Liver (tissue), 9 donors: ENCODE data around the gene TMEM108. TPM values are rescaled to one million over a fixed set of nuclear protein-coding genes. Genes with fewer than 3 reads are reported as not detected.

ENCODE experiments used
- DNase-seq: peaks from one replicate; pipeline ENCODE4 v3.0.0-alpha.2; 2017; ENCODE audit warnings: low spot score
- H3K27ac ChIP-seq, 2 donors: one replicate each; pipeline ENCODE4 v1.7.0; 2013; ENCODE audit warnings: inconsistent platforms in 2 of 2, low read length in 2 of 2, control low read depth in 1 of 2, low read depth in 1 of 2, mild to moderate bottlenecking in 1 of 2
- H3K27me3 ChIP-seq, 4 donors: one replicate each; pipeline versions ENCODE4 v1.6.1 to v1.7.0; 2013; ENCODE audit warnings: low read length in 3 of 4, inconsistent platforms in 1 of 4, mild to moderate bottlenecking in 1 of 4, moderate library complexity in 1 of 4; ENCODE audit not compliant: control insufficient read depth in 4 of 4, insufficient read depth in 4 of 4
- H3K36me3 ChIP-seq, 4 donors: one replicate each; pipeline versions ENCODE4 v1.6.1 to v1.7.0; 2013; ENCODE audit warnings: low read length in 3 of 4, mild to moderate bottlenecking in 3 of 4, low read depth in 1 of 4, moderate library complexity in 1 of 4; ENCODE audit not compliant: control insufficient read depth in 4 of 4, insufficient read depth in 3 of 4
- H3K4me1 ChIP-seq, 4 donors: one replicate each; pipeline versions ENCODE4 v1.6.1 to v1.7.0; 2013; ENCODE audit warnings: low read length in 3 of 4, mild to moderate bottlenecking in 3 of 4, moderate library complexity in 1 of 4; ENCODE audit not compliant: control insufficient read depth in 4 of 4, insufficient read depth in 4 of 4
- H3K4me3 ChIP-seq, 3 donors: one replicate each; pipeline versions ENCODE4 v1.6.1 to v1.7.0; 2013; ENCODE audit warnings: low read length in 3 of 3, control low read depth in 1 of 3, low read depth in 1 of 3, mild to moderate bottlenecking in 1 of 3
- H3K9ac ChIP-seq, 2 donors: one replicate each; pipeline ENCODE4 v1.7.0; 2013; ENCODE audit warnings: low read length in 2 of 2, mild to moderate bottlenecking in 2 of 2, moderate library complexity in 2 of 2, control low read depth in 1 of 2, low read depth in 1 of 2
- H3K9me3 ChIP-seq, 4 donors: one replicate each; pipeline versions ENCODE4 v1.6.1 to v1.7.0; 2013; ENCODE audit warnings: low read length in 3 of 4; ENCODE audit not compliant: control insufficient read depth in 4 of 4
- ATF3 ChIP-seq: IDR thresholded peaks from 2 replicates; pipeline ENCODE4 v1.6.1; 2016; ENCODE audit warnings: antibody characterized with exemption
- CTCF ChIP-seq: fragments of 150-350 bp; IDR thresholded peaks from 2 replicates; pipeline ENCODE4 v1.5.1; 2017; ENCODE audit warnings: improper control_type of control experiment, low read depth, low read length; ENCODE audit not compliant: missing input control
- EGR1 ChIP-seq, 2 donors: IDR thresholded peaks; 2 replicates each; pipeline ENCODE4 v1.6.1; 2016 to 2018; ENCODE audit warnings: antibody characterized with exemption in 2 of 2, low read depth in 2 of 2
- FOXA1 ChIP-seq: IDR thresholded peaks from 2 replicates; pipeline ENCODE4 v1.6.1; 2016; ENCODE audit warnings: antibody characterized with exemption
- FOXA2 ChIP-seq: IDR thresholded peaks from 2 replicates; pipeline ENCODE4 v1.6.1; 2016; ENCODE audit warnings: antibody characterized with exemption
- GABPA ChIP-seq, 2 donors: IDR thresholded peaks in 1 of 2; conservative IDR thresholded peaks in 1 of 2; 2 replicates each; pipeline ENCODE4 v1.6.1; 2016; ENCODE audit warnings: antibody characterized with exemption in 2 of 2, mild to moderate bottlenecking in 1 of 2, moderate library complexity in 1 of 2
- HNF4A ChIP-seq, 2 donors: conservative IDR thresholded peaks; 2 replicates each; pipeline ENCODE4 v1.6.1; 2016; ENCODE audit warnings: antibody characterized with exemption in 2 of 2, mild to moderate bottlenecking in 2 of 2
- HNF4G ChIP-seq: IDR thresholded peaks from 2 replicates; pipeline ENCODE4 v1.6.1; 2016; ENCODE audit warnings: antibody characterized with exemption
- JUND ChIP-seq, 2 donors: IDR thresholded peaks; 2 replicates each; pipeline ENCODE4 v1.6.1; 2016; ENCODE audit warnings: antibody characterized with exemption in 2 of 2
- MAX ChIP-seq: IDR thresholded peaks from 2 replicates; pipeline ENCODE4 v1.6.1; 2016; ENCODE audit warnings: antibody characterized with exemption
- NR2F2 ChIP-seq: IDR thresholded peaks from 2 replicates; pipeline ENCODE4 v1.6.1; 2016; ENCODE audit warnings: antibody characterized with exemption
- RAD21 ChIP-seq, 2 donors: IDR thresholded peaks; 2 replicates each; pipeline ENCODE4 v1.6.1; 2016; ENCODE audit warnings: antibody characterized with exemption in 2 of 2, mild to moderate bottlenecking in 2 of 2
- REST ChIP-seq: IDR thresholded peaks from 2 replicates; pipeline ENCODE4 v1.6.1; 2016; ENCODE audit warnings: antibody characterized with exemption, mild to moderate bottlenecking
- RXRA ChIP-seq, 2 donors: IDR thresholded peaks; 2 replicates each; pipeline ENCODE4 v1.6.1; 2017 to 2018; ENCODE audit warnings: antibody characterized with exemption in 2 of 2, mild to moderate bottlenecking in 1 of 2
- SP1 ChIP-seq: IDR thresholded peaks from 2 replicates; pipeline ENCODE4 v1.6.1; 2018; ENCODE audit warnings: antibody characterized with exemption, mild to moderate bottlenecking
- TAF1 ChIP-seq: conservative IDR thresholded peaks from 2 replicates; pipeline ENCODE4 v1.6.1; 2016; ENCODE audit warnings: antibody characterized with exemption, mild to moderate bottlenecking
- YY1 ChIP-seq: IDR thresholded peaks from 2 replicates; pipeline ENCODE4 v1.6.1; 2016; ENCODE audit warnings: antibody characterized with exemption, mild to moderate bottlenecking
- WGBS: extraction: QIAGEN DNeasy Blood & Tissue Kit; methylation state at CpG from one replicate; pipeline ENCODE4 v1.1.7; 2013; 5-methylcytosine and 5-hydroxymethylcytosine counted together
- polyA plus RNA-seq, 2 donors: library from polyadenylated mRNA; stranded (reverse) in 1 of 2; unstranded in 1 of 2; fragments of 200-250 nt in 1 of 2; fragments of >200 nt in 1 of 2; fragmentation: Nextera tagmentation in 1 of 2; extraction: Ambion mirVana in 1 of 2; gene quantifications; one replicate each; pipeline versions ENCODE4 v1.2.1 to v1.2.3, GENCODE V29; 2013 to 2015
- total RNA-seq, 2 donors: library from RNA; depleted of rRNA; stranded (reverse); fragments of >200 nt; gene quantifications; one replicate each; pipeline ENCODE4 v1.2.3, GENCODE V29; 2014
- donor health status: healthy.
- donor health status: healthy.
- donor health status: healthy.
- donor health status: healthy.
- donor health status: healthy.

TMEM108 gene
- total and polyA plus RNA-seq, 4 donors, result 0.05 to 0.10 TPM; not detected in 2

GRCh38 chr3:133050891-133051290, 12.7 kb downstream of the TMEM108 start (continued):
- TF ChIP-seq CTCF (no peak), ATF3 (no peak), GABPA (IDR thresholded peaks at IDR 0.05 in 1 of 2, conservative IDR thresholded peaks at IDR 0.05 in 1 of 2) (no peak), HNF4A (conservative IDR thresholded peaks at IDR 0.05) (no peak)

GRCh38 chr3:133053532-133053931, 15.3 kb downstream of the TMEM108 start:
- Histone ChIP-seq H3K4me3 (no peak overlapping the region), H3K36me3 (no peaks in the 10 kb centered on the region), H3K27ac (no peak overlapping the region), H3K4me1 (no peaks in the 10 kb centered on the region), H3K9me3 (no peaks in the 10 kb centered on the region), H3K27me3 (peaks cover 0 to 3% (median 0%) of the 10 kb centered on the region in 4 donors), H3K9ac (no peak overlapping the region)
- TF ChIP-seq FOXA2 (no peak), EGR1 (IDR thresholded peaks at IDR 0.05; ENCODE audit: low read depth in 2 of 2) (no peak), TAF1 (no peak), RXRA (IDR thresholded peaks at IDR 0.05) (no peak), FOXA1 (no peak), NR2F2 (no peak), REST (no peak), ATF3 (no peak), RAD21 (IDR thresholded peaks at IDR 0.05) (no peak), GABPA (IDR thresholded peaks at IDR 0.05 in 1 of 2, conservative IDR thresholded peaks at IDR 0.05 in 1 of 2) (no peak), HNF4G (no peak), YY1 (no peak), MAX (no peak), HNF4A (conservative IDR thresholded peaks at IDR 0.05) (no peak), SP1 (no peak), JUND (IDR thresholded peaks at IDR 0.05) (no peak)
- DNase-seq, result no peak
- 78% methylated on average over 2 of the region's 2 CpGs for WGBS
